Stimulated activated CD4-positive, alpha-beta T cell treated with anti-CD3 and anti-CD28 coated beads, Interleukin-15, amount 100 ng/mL, for 24 hours (primary cell): ENCODE results near the gene SLC24A3.
"Not testable (repeated sequence)": the region's sequence is repeated elsewhere in the genome, so short reads cannot be mapped to it uniquely, and the experiment has no call there.

ENCODE experiments used
- DNase-seq: peaks from one replicate; pipeline ENCODE4 v3.0.0-alpha.2; 2020

Gene SLC24A3

GRCh38 chr20:19603376-19603750, 390.9 kb downstream of the SLC24A3 start:
- DNase-seq = no peak

- no peak for DNase-seq
These were observed 393.5 kb downstream of the SLC24A3 start for GRCh38 chr20:19605786-19606485.

- DNase-seq = no peak
These were observed 397.3 kb downstream of the SLC24A3 start for GRCh38 chr20:19609642-19610223.

GRCh38 chr20:19615629-19616028, 403.2 kb downstream of the SLC24A3 start:
- no peak for DNase-seq

- DNase-seq = no peak
These were observed 403.6 kb downstream of the SLC24A3 start for GRCh38 chr20:19616081-19616480.

GRCh38 chr20:19616620-19617019, 404.2 kb downstream of the SLC24A3 start:
- no peak for DNase-seq

GRCh38 chr20:19617256-19617655, 404.8 kb downstream of the SLC24A3 start:
- DNase-seq = no peak

GRCh38 chr20:19618711-19619110, 406.3 kb downstream of the SLC24A3 start:
- DNase-seq = no peak

GRCh38 chr20:19619904-19620430, 407.5 kb downstream of the SLC24A3 start:
- no peak for DNase-seq

GRCh38 chr20:19620446-19620845, 408.0 kb downstream of the SLC24A3 start:
- DNase-seq = no peak

- DNase-seq = no peak
These were observed 408.6 kb downstream of the SLC24A3 start for GRCh38 chr20:19621072-19621471.

GRCh38 chr20:19624221-19624965, 412.0 kb downstream of the SLC24A3 start:
- DNase-seq = no peak

- no peak for DNase-seq
These were observed 413.0 kb downstream of the SLC24A3 start for GRCh38 chr20:19625426-19625825.

- no peak for DNase-seq
These were observed 414.5 kb downstream of the SLC24A3 start for GRCh38 chr20:19626896-19627295.

GRCh38 chr20:19628570-19629134, 416.2 kb downstream of the SLC24A3 start:
- peak; percentile 66 for DNase-seq

- no peak for DNase-seq
These were observed 419.0 kb downstream of the SLC24A3 start for GRCh38 chr20:19631410-19631809.

- no peak for DNase-seq
These were observed 421.5 kb downstream of the SLC24A3 start for GRCh38 chr20:19633985-19634384.

- DNase-seq = not testable (repeated sequence)
These were observed 427.1 kb downstream of the SLC24A3 start for GRCh38 chr20:19639471-19640045.

GRCh38 chr20:19642860-19643259, 430.4 kb downstream of the SLC24A3 start:
- DNase-seq = no peak

- no peak for DNase-seq
These were observed 431.6 kb downstream of the SLC24A3 start for GRCh38 chr20:19644085-19644484.

GRCh38 chr20:19646963-19647362, 434.5 kb downstream of the SLC24A3 start:
- no peak for DNase-seq

- DNase-seq = no peak
These were observed 435.6 kb downstream of the SLC24A3 start for GRCh38 chr20:19648024-19648423.

GRCh38 chr20:19649041-19649440, 436.6 kb downstream of the SLC24A3 start:
- DNase-seq = no peak
